ENCODE data around the gene SYNJ2.
"Not testable (repeated sequence)": the region's sequence is repeated elsewhere in the genome, so short reads cannot be mapped to it uniquely, and the experiment has no call there.

The SYNJ2 gene

GRCh38 chr6:157944983-157945931, 36.4 kb upstream of the SYNJ2 start:
- in situ Hi-C loops (cut with HindIII; ENCODE audit: low pct_unique_long_range_greater_than_20kb, low sequenced_read_pairs), result no loop called here
- TF ChIP-seq JUND (IDR thresholded peaks at IDR 0.05; ENCODE audit: low read depth), result no peak
- no peak for DNase-seq (ENCODE audit: low read depth in 1 of 2, low spot score in 1 of 2)

GRCh38 chr6:157946053-157946617, 35.5 kb upstream of the SYNJ2 start:
- no peak for DNase-seq (ENCODE audit: low read depth in 1 of 2, low spot score in 1 of 2)
- in situ Hi-C loops (cut with HindIII; ENCODE audit: low pct_unique_long_range_greater_than_20kb, low sequenced_read_pairs), result no loop called here
- no peak for TF ChIP-seq JUND (IDR thresholded peaks at IDR 0.05; ENCODE audit: low read depth)

- peak; percentile 39 to 70 for DNase-seq (ENCODE audit: low read depth in 1 of 2, low spot score in 1 of 2)
- TF ChIP-seq JUND (IDR thresholded peaks at IDR 0.05; ENCODE audit: low read depth), result no peak
- in situ Hi-C loops (cut with HindIII; ENCODE audit: low pct_unique_long_range_greater_than_20kb, low sequenced_read_pairs), result no loop called here
Observed at GRCh38 chr6:157946865-157947532, 34.7 kb upstream of the SYNJ2 start.

GRCh38 chr6:157950899-157951298, 30.8 kb upstream of the SYNJ2 start:
- in situ Hi-C loops (cut with HindIII; ENCODE audit: low pct_unique_long_range_greater_than_20kb, low sequenced_read_pairs); DNase-seq (ENCODE audit: low read depth in 1 of 2, low spot score in 1 of 2): not testable (repeated sequence)

GRCh38 chr6:157951828-157952227, 29.8 kb upstream of the SYNJ2 start:
- in situ Hi-C loops (cut with HindIII; ENCODE audit: low pct_unique_long_range_greater_than_20kb, low sequenced_read_pairs), result no loop called here
- no peak for TF ChIP-seq JUND (IDR thresholded peaks at IDR 0.05; ENCODE audit: low read depth)
- no peak for DNase-seq (ENCODE audit: low read depth in 1 of 2, low spot score in 1 of 2)

- peak in 1 of 2 experiments; percentile 71 for DNase-seq (ENCODE audit: low read depth in 1 of 2, low spot score in 1 of 2)
- no peak for TF ChIP-seq JUND (IDR thresholded peaks at IDR 0.05; ENCODE audit: low read depth)
- in situ Hi-C loops (cut with HindIII; ENCODE audit: low pct_unique_long_range_greater_than_20kb, low sequenced_read_pairs), result no loop called here
Observed at GRCh38 chr6:157952861-157953351, 28.8 kb upstream of the SYNJ2 start.

GRCh38 chr6:157953580-157954091, 28.0 kb upstream of the SYNJ2 start:
- no peak for TF ChIP-seq JUND (IDR thresholded peaks at IDR 0.05; ENCODE audit: low read depth)
- in situ Hi-C loops (cut with HindIII; ENCODE audit: low pct_unique_long_range_greater_than_20kb, low sequenced_read_pairs), result no loop called here
- no peak for DNase-seq (ENCODE audit: low read depth in 1 of 2, low spot score in 1 of 2)

GRCh38 chr6:157954150-157955117, 27.2 kb upstream of the SYNJ2 start:
- TF ChIP-seq JUND (IDR thresholded peaks at IDR 0.05; ENCODE audit: low read depth), result no peak
- in situ Hi-C loops (cut with HindIII; ENCODE audit: low pct_unique_long_range_greater_than_20kb, low sequenced_read_pairs), result no loop called here
- peak in 1 of 2 experiments; percentile 32 for DNase-seq (ENCODE audit: low read depth in 1 of 2, low spot score in 1 of 2)

- no peak for TF ChIP-seq JUND (IDR thresholded peaks at IDR 0.05; ENCODE audit: low read depth)
- no peak for DNase-seq (ENCODE audit: low read depth in 1 of 2, low spot score in 1 of 2)
- in situ Hi-C loops (cut with HindIII; ENCODE audit: low pct_unique_long_range_greater_than_20kb, low sequenced_read_pairs), result no loop called here
Observed at GRCh38 chr6:157955675-157956074, 26.0 kb upstream of the SYNJ2 start.

GRCh38 chr6:157956171-157956730, 25.4 kb upstream of the SYNJ2 start:
- TF ChIP-seq JUND (IDR thresholded peaks at IDR 0.05; ENCODE audit: low read depth), result no peak
- in situ Hi-C loops (cut with HindIII; ENCODE audit: low pct_unique_long_range_greater_than_20kb, low sequenced_read_pairs), result no loop called here
- DNase-seq (ENCODE audit: low read depth in 1 of 2, low spot score in 1 of 2), result no peak

GRCh38 chr6:157959451-157960227, 22.0 kb upstream of the SYNJ2 start:
- no peak for DNase-seq (ENCODE audit: low read depth in 1 of 2, low spot score in 1 of 2)
- in situ Hi-C loops (cut with HindIII; ENCODE audit: low pct_unique_long_range_greater_than_20kb, low sequenced_read_pairs), result no loop called here
- TF ChIP-seq JUND (IDR thresholded peaks at IDR 0.05; ENCODE audit: low read depth), result no peak
